T-helper 1 cell (primary cell): Measurements from ENCODE around the gene ASB1.
"Not testable (repeated sequence)": the region's sequence is repeated elsewhere in the genome, so short reads cannot be mapped to it uniquely, and the experiment has no call there.

Experiments used
- DNase-seq, 5 donors: peaks; one replicate each; pipeline ENCODE4 v3.0.0-alpha.2; 2012 to 2020

Gene ASB1

GRCh38 chr2:238424313-238424700, 2.4 kb upstream of the ASB1 start:
- no peak for DNase-seq

- no peak for DNase-seq
Observed at GRCh38 chr2:238425505-238425978, 1.2 kb upstream of the ASB1 start.

- no peak for DNase-seq
Observed at GRCh38 chr2:238425979-238426567, 654 bp upstream of the ASB1 start.

GRCh38 chr2:238427435-238428162, 872 bp downstream of the ASB1 start:
- no peak for DNase-seq

- DNase-seq, result no peak
Observed at GRCh38 chr2:238428866-238429265, 2.1 kb downstream of the ASB1 start.

GRCh38 chr2:238430781-238431180, 4.1 kb downstream of the ASB1 start:
- DNase-seq, result no peak

GRCh38 chr2:238431456-238431855, 4.7 kb downstream of the ASB1 start:
- no peak for DNase-seq

GRCh38 chr2:238433300-238433915, 6.7 kb downstream of the ASB1 start:
- DNase-seq, result no peak

- DNase-seq, result no peak
Observed at GRCh38 chr2:238433941-238434845, 7.5 kb downstream of the ASB1 start.

- DNase-seq, result no peak
Observed at GRCh38 chr2:238434846-238435751, 8.4 kb downstream of the ASB1 start.

- DNase-seq, result no peak
Observed at GRCh38 chr2:238435752-238436096, 9.0 kb downstream of the ASB1 start.

GRCh38 chr2:238438856-238439849, 12.4 kb downstream of the ASB1 start:
- peak in 1 of 5 donors; percentile 69 for DNase-seq

- DNase-seq, result no peak
Observed at GRCh38 chr2:238439917-238440316, 13.2 kb downstream of the ASB1 start.

GRCh38 chr2:238440331-238440730, 13.6 kb downstream of the ASB1 start:
- DNase-seq, result no peak

GRCh38 chr2:238440767-238441166, 14.0 kb downstream of the ASB1 start:
- DNase-seq, result no peak

GRCh38 chr2:238441262-238442114, 14.8 kb downstream of the ASB1 start:
- no peak for DNase-seq

- DNase-seq, result not testable (repeated sequence)
Observed at GRCh38 chr2:238442257-238442656, 15.5 kb downstream of the ASB1 start.

GRCh38 chr2:238444242-238444641, 17.5 kb downstream of the ASB1 start:
- no peak for DNase-seq

- no peak for DNase-seq
Observed at GRCh38 chr2:238445409-238446190, 18.9 kb downstream of the ASB1 start.
